ENCODE results near the gene METTL1. TPM values are rescaled to one million over a fixed set of nuclear protein-coding genes. Genes with fewer than 3 reads are reported as not detected.

Gene METTL1
- polyA plus RNA-seq, 1 experiment, result 20.1 TPM

DNA sequence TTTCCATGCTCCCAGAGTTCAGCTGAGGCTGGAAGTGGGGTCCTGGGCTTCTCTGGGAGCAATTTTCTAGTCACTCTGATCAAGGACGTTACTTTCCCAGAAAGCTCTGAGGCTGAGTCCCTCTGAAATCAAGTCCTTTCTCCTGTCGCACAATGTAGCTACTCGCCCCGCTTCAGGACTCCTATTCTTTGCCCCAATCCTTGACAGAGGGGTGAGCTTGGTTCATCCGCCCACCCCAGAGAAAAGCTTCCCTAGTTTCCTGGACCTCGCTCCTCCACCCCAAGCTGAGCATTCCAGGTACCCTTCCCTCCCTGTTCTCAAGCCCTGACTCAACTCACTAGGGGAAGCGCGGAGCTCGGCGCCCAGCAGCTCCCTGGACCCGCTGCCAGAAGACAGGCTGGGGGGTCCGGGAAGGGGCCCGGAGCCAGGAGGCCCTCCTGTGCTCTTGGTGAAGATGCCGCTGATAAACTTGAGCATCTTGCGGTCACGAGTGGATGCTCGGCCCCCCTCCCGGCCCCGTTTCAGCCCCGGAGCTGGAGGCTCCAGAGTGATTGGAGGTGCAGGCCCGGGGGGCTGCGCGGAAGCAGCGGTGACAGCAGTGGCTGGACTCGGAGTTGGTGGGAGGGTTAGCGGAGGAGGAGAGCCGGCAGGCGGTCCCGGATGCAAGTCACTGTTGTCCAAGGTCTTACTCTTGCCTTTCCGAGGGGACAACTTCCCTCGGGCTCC lies 35.0 kb downstream of the METTL1 start:
- POLR2A ChIA-PET, result interaction anchor here (1.9 to 2.2 kb wide), 2 partner anchors 8 to 11 kb away, joined by 8 to 10 read pairs; partner anchors contain the start of gene TSPAN31
- TF ChIP-seq CTCF (IDR thresholded peaks at IDR 0.05; ENCODE audit: low read depth, low read length), result no peak
- peaks cover 92% of the 10 kb centered on the region for H3K27me3 ChIP-seq (ENCODE audit: control insufficient read depth, insufficient read depth, low read length)
- no peak for DNase-seq (ENCODE audit: low read depth, low spot score)
- no peak overlapping the region for H3K4me3 ChIP-seq (ENCODE audit: low read depth, low read length)
- H3K27ac ChIP-seq (ENCODE audit: low read depth, low read length), result no peak overlapping the region
- CTCF ChIA-PET, result interaction anchor here (1.1 to 2.6 kb wide), 3 partner anchors 10 to 278 kb away, joined by 4 to 9 read pairs (median 8); no protein-coding TSS in a partner anchor
- H3K9me3 ChIP-seq (ENCODE audit: control insufficient read depth, insufficient read depth, low read length), result no peaks in the 10 kb centered on the region; the same call in 1 of the 2 replicates

- Histone ChIP-seq H3K27me3 (ENCODE audit: control insufficient read depth, insufficient read depth, low read length) (peaks cover 88% of the 10 kb centered on the region), H3K27ac (ENCODE audit: low read depth, low read length) (no peak overlapping the region), H3K4me3 (ENCODE audit: low read depth, low read length) (peak overlapping the region; percentile 35), H3K9me3 (ENCODE audit: control insufficient read depth, insufficient read depth, low read length) (no peaks in the 10 kb centered on the region; the same call in 1 of the 2 replicates)
- CTCF ChIA-PET, result interaction anchor here (1.1 to 2.6 kb wide), 4 partner anchors 10 to 278 kb away, joined by 8 to 19 read pairs (median 10); no protein-coding TSS in a partner anchor
- POLR2A ChIA-PET, result interaction anchor here (1.9 to 2.2 kb wide), 2 partner anchors 9 to 10 kb away, joined by 8 to 10 read pairs; partner anchors contain the start of gene TSPAN31
- DNase-seq (ENCODE audit: low read depth, low spot score), result no peak
- peak; percentile 51 for TF ChIP-seq CTCF (IDR thresholded peaks at IDR 0.05; ENCODE audit: low read depth, low read length)
Observed at GRCh38 chr12:57735952-57736740, 35.8 kb downstream of the METTL1 start.

- H3K4me3 ChIP-seq (ENCODE audit: low read depth, low read length), result peak overlapping the region; percentile 35
- no peaks in the 10 kb centered on the region; the same call in 1 of the 2 replicates for H3K9me3 ChIP-seq (ENCODE audit: control insufficient read depth, insufficient read depth, low read length)
- no peak for DNase-seq (ENCODE audit: low read depth, low spot score)
- ChIA-PET CTCF (interaction anchor here (1.2 to 2.6 kb wide), 3 partner anchors 9 to 277 kb away, joined by 9 to 19 read pairs (median 12); no protein-coding TSS in a partner anchor), POLR2A (interaction anchor here (1.9 to 2.2 kb wide), 2 partner anchors 9 to 10 kb away, joined by 8 to 10 read pairs; partner anchors contain the start of gene TSPAN31)
- no peak for TF ChIP-seq CTCF (IDR thresholded peaks at IDR 0.05; ENCODE audit: low read depth, low read length)
- peaks cover 86% of the 10 kb centered on the region for H3K27me3 ChIP-seq (ENCODE audit: control insufficient read depth, insufficient read depth, low read length)
- no peak overlapping the region for H3K27ac ChIP-seq (ENCODE audit: low read depth, low read length)
Observed at GRCh38 chr12:57735198-57735855, 36.6 kb downstream of the METTL1 start.

GRCh38 chr12:57734591-57734990 lies 37.3 kb downstream of the METTL1 start:
- Histone ChIP-seq H3K27me3 (ENCODE audit: control insufficient read depth, insufficient read depth, low read length) (peaks cover 80% of the 10 kb centered on the region), H3K4me3 (ENCODE audit: low read depth, low read length) (no peak overlapping the region), H3K27ac (ENCODE audit: low read depth, low read length) (no peak overlapping the region), H3K9me3 (ENCODE audit: control insufficient read depth, insufficient read depth, low read length) (no peaks in the 10 kb centered on the region; the same call in 1 of the 2 replicates)
- DNase-seq (ENCODE audit: low read depth, low spot score), result no peak
- no peak for TF ChIP-seq CTCF (IDR thresholded peaks at IDR 0.05; ENCODE audit: low read depth, low read length)
- CTCF ChIA-PET, result interaction anchor here (0.6 to 2.4 kb wide), 3 partner anchors 9 to 149 kb away, joined by 3 to 19 read pairs (median 11); no protein-coding TSS in a partner anchor
- POLR2A ChIA-PET, result no interaction called here

All from AG04450 (cell line).